Activated T-cell treated with anti-CD3 and anti-CD28 coated beads, Interleukin-2, amount 50 U/mL, for 24 hours (primary cell): ENCODE results near the gene ZFYVE21.

Source experiments
- DNase-seq: peaks from one replicate; pipeline ENCODE4 v3.0.0-alpha.2; 2020
- H3K27ac Mint-ChIP-seq: 2 replicates; pipeline ENCODE4 v1.8.0; 2020; ENCODE audit warnings: mild to moderate bottlenecking, mixed read lengths
- H3K27me3 Mint-ChIP-seq: 2 replicates; pipeline ENCODE4 v1.8.0; 2020; ENCODE audit warnings: mixed read lengths
- H3K36me3 Mint-ChIP-seq: 2 replicates; pipeline ENCODE4 v1.8.0; 2020; ENCODE audit warnings: low read depth, mixed read lengths
- H3K4me1 Mint-ChIP-seq: 2 replicates; pipeline ENCODE4 v1.8.0; 2020; ENCODE audit warnings: low read depth, mixed read lengths
- H3K4me3 Mint-ChIP-seq: 2 replicates; pipeline ENCODE4 v1.8.0; 2020; ENCODE audit warnings: mild to moderate bottlenecking, moderate library complexity, mixed read lengths
- H3K9me3 Mint-ChIP-seq: 2 replicates; pipeline ENCODE4 v1.8.0; 2020; ENCODE audit warnings: mixed read lengths

ZFYVE21 gene

GRCh38 chr14:103719751-103720150, 4.1 kb downstream of the ZFYVE21 start:
- Mint-ChIP-seq H3K4me1 (peaks cover 48% of the 10 kb centered on the region), H3K36me3 (peaks cover 3% of the 10 kb centered on the region), H3K27me3 (no peaks in the 10 kb centered on the region), H3K9me3 (no peaks in the 10 kb centered on the region), H3K27ac (peak overlapping the region; percentile 61), H3K4me3 (no peak overlapping the region)
- no peak for DNase-seq

- H3K36me3 Mint-ChIP-seq, result no peaks in the 10 kb centered on the region
- H3K4me3 Mint-ChIP-seq, result no peak overlapping the region
- H3K27me3 Mint-ChIP-seq, result no peaks in the 10 kb centered on the region
- peaks cover 44% of the 10 kb centered on the region for H3K4me1 Mint-ChIP-seq
- DNase-seq, result peak; percentile 56
- no peaks in the 10 kb centered on the region for H3K9me3 Mint-ChIP-seq
- H3K27ac Mint-ChIP-seq, result no peak overlapping the region
Measured at GRCh38 chr14:103721334-103722120, 5.9 kb downstream of the ZFYVE21 start.

- Mint-ChIP-seq H3K4me3 (no peak overlapping the region), H3K4me1 (peaks cover 26% of the 10 kb centered on the region), H3K36me3 (peaks cover 5% of the 10 kb centered on the region)
Measured at GRCh38 chr14:103723748-103724081, 8.1 kb downstream of the ZFYVE21 start.

GRCh38 chr14:103724116-103724515, 8.5 kb downstream of the ZFYVE21 start:
- Mint-ChIP-seq H3K27me3 (no peaks in the 10 kb centered on the region), H3K4me1 (peaks cover 24% of the 10 kb centered on the region)

More at GRCh38 chr14:103723748-103724081, 8.1 kb downstream of the ZFYVE21 start:
- no peak for DNase-seq
- no peak overlapping the region for H3K27ac Mint-ChIP-seq
- no peaks in the 10 kb centered on the region for H3K27me3 Mint-ChIP-seq
- no peaks in the 10 kb centered on the region for H3K9me3 Mint-ChIP-seq

GRCh38 chr14:103725001-103725682, 9.5 kb downstream of the ZFYVE21 start:
- Mint-ChIP-seq H3K27ac (no peak overlapping the region), H3K27me3 (no peaks in the 10 kb centered on the region), H3K36me3 (peaks cover 18% of the 10 kb centered on the region), H3K9me3 (no peaks in the 10 kb centered on the region), H3K4me3 (no peak overlapping the region), H3K4me1 (peaks cover 14% of the 10 kb centered on the region)
- no peak for DNase-seq

More at GRCh38 chr14:103724116-103724515, 8.5 kb downstream of the ZFYVE21 start:
- Mint-ChIP-seq H3K9me3 (no peaks in the 10 kb centered on the region), H3K27ac (no peak overlapping the region), H3K36me3 (peaks cover 9% of the 10 kb centered on the region), H3K4me3 (no peak overlapping the region)
- DNase-seq, result no peak

GRCh38 chr14:103725739-103726395, 10.3 kb downstream of the ZFYVE21 start:
- Mint-ChIP-seq H3K27me3 (no peaks in the 10 kb centered on the region), H3K9me3 (no peaks in the 10 kb centered on the region), H3K4me3 (no peak overlapping the region), H3K4me1 (peaks cover 11% of the 10 kb centered on the region), H3K27ac (no peak overlapping the region), H3K36me3 (peaks cover 23% of the 10 kb centered on the region)
- DNase-seq, result no peak

GRCh38 chr14:103726474-103726873, 10.9 kb downstream of the ZFYVE21 start:
- Mint-ChIP-seq H3K27ac (no peak overlapping the region), H3K4me3 (no peak overlapping the region), H3K36me3 (peaks cover 23% of the 10 kb centered on the region), H3K9me3 (no peaks in the 10 kb centered on the region), H3K4me1 (peaks cover 5% of the 10 kb centered on the region), H3K27me3 (no peaks in the 10 kb centered on the region)
- DNase-seq, result no peak

GRCh38 chr14:103727313-103727980, 11.8 kb downstream of the ZFYVE21 start:
- H3K4me3 Mint-ChIP-seq, result no peak overlapping the region
- no peaks in the 10 kb centered on the region for H3K9me3 Mint-ChIP-seq
- no peak overlapping the region for H3K27ac Mint-ChIP-seq
- H3K36me3 Mint-ChIP-seq, result peaks cover 27% of the 10 kb centered on the region
- H3K4me1 Mint-ChIP-seq, result no peaks in the 10 kb centered on the region
- no peaks in the 10 kb centered on the region for H3K27me3 Mint-ChIP-seq
- DNase-seq, result no peak

GRCh38 chr14:103728141-103728540, 12.5 kb downstream of the ZFYVE21 start:
- H3K36me3 Mint-ChIP-seq, result peaks cover 33% of the 10 kb centered on the region
- no peaks in the 10 kb centered on the region for H3K27me3 Mint-ChIP-seq
- no peak overlapping the region for H3K27ac Mint-ChIP-seq
- H3K4me1 Mint-ChIP-seq, result no peaks in the 10 kb centered on the region
- H3K9me3 Mint-ChIP-seq, result no peaks in the 10 kb centered on the region
- DNase-seq, result no peak
- H3K4me3 Mint-ChIP-seq, result no peak overlapping the region

- Mint-ChIP-seq H3K36me3 (peaks cover 38% of the 10 kb centered on the region), H3K9me3 (no peaks in the 10 kb centered on the region), H3K4me1 (no peaks in the 10 kb centered on the region), H3K4me3 (no peak overlapping the region), H3K27me3 (no peaks in the 10 kb centered on the region), H3K27ac (no peak overlapping the region)
- no peak for DNase-seq
Measured at GRCh38 chr14:103728721-103729120, 13.1 kb downstream of the ZFYVE21 start.

GRCh38 chr14:103729496-103730448, 14.2 kb downstream of the ZFYVE21 start:
- Mint-ChIP-seq H3K4me3 (no peak overlapping the region), H3K36me3 (peaks cover 46% of the 10 kb centered on the region), H3K4me1 (no peaks in the 10 kb centered on the region), H3K27ac (no peak overlapping the region), H3K27me3 (no peaks in the 10 kb centered on the region), H3K9me3 (no peaks in the 10 kb centered on the region)
- DNase-seq, result no peak

GRCh38 chr14:103730490-103731035, 15.0 kb downstream of the ZFYVE21 start:
- no peak overlapping the region for H3K4me3 Mint-ChIP-seq
- no peak overlapping the region for H3K27ac Mint-ChIP-seq
- DNase-seq, result no peak
- H3K9me3 Mint-ChIP-seq, result no peaks in the 10 kb centered on the region
- H3K4me1 Mint-ChIP-seq, result no peaks in the 10 kb centered on the region
- peaks cover 49% of the 10 kb centered on the region for H3K36me3 Mint-ChIP-seq
- no peaks in the 10 kb centered on the region for H3K27me3 Mint-ChIP-seq

GRCh38 chr14:103731481-103731880, 15.9 kb downstream of the ZFYVE21 start:
- Mint-ChIP-seq H3K4me1 (no peaks in the 10 kb centered on the region), H3K9me3 (no peaks in the 10 kb centered on the region), H3K36me3 (peaks cover 53% of the 10 kb centered on the region), H3K4me3 (no peak overlapping the region), H3K27ac (no peak overlapping the region), H3K27me3 (no peaks in the 10 kb centered on the region)
- no peak for DNase-seq
